OCI-LY1 (cell line): ENCODE measurements around the gene ANKRD42.

Experiments used
- H2AFZ ChIP-seq: fragments of 200-600 bp; sonication (generic), shearing (Covaris generic); 2 replicates; pipeline ENCODE4 v1.6.0; 2014; ENCODE audit warnings: antibody characterized with exemption, mild to moderate bottlenecking, low read length
- H3F3A ChIP-seq: fragments of 200-600 bp; sonication (generic), shearing (Covaris generic); 2 replicates; pipeline ENCODE4 v1.6.0; 2014; ENCODE audit warnings: mild to moderate bottlenecking, antibody characterized with exemption, low read length, moderate library complexity; ENCODE audit not compliant: insufficient read depth
- H3K27ac ChIP-seq: fragments of 200-600 bp; sonication (generic); 2 replicates; pipeline ENCODE4 v1.5.1; 2014; ENCODE audit warnings: low read length, mixed run types, mild to moderate bottlenecking, low read depth; ENCODE audit not compliant: poor library complexity, severe bottlenecking
- H3K27me3 ChIP-seq: fragments of 200-600 bp; sonication (generic); 2 replicates; pipeline ENCODE4 v1.6.0; 2014; ENCODE audit warnings: antibody characterized with exemption, mild to moderate bottlenecking, low read length, moderate library complexity; ENCODE audit not compliant: insufficient read depth
- H3K36me3 ChIP-seq: fragments of 200-600 bp; sonication (generic); 2 replicates; pipeline ENCODE4 v1.6.1; 2014; ENCODE audit warnings: mild to moderate bottlenecking, antibody characterized with exemption, low read length, moderate library complexity, mixed read lengths; ENCODE audit not compliant: insufficient read depth
- H3K4me1 ChIP-seq: fragments of 200-600 bp; sonication (generic); 2 replicates; pipeline ENCODE4 v1.5.1; 2014; ENCODE audit warnings: mild to moderate bottlenecking, low read length, moderate library complexity; ENCODE audit not compliant: insufficient read depth, severe bottlenecking
- H3K4me2 ChIP-seq: fragments of 200-600 bp; sonication (generic), shearing (Covaris generic); 2 replicates; pipeline ENCODE4 v1.6.1; 2014; ENCODE audit warnings: low read length
- H3K4me3 ChIP-seq: fragments of 200-600 bp; sonication (generic); 2 replicates; pipeline ENCODE4 v1.5.1; 2014; ENCODE audit warnings: low read length, low read depth, mild to moderate bottlenecking, mixed read lengths; ENCODE audit not compliant: poor library complexity, severe bottlenecking
- H3K79me2 ChIP-seq: fragments of 200-600 bp; shearing (Covaris generic); 2 replicates; pipeline ENCODE4 v1.6.1; 2016; ENCODE audit warnings: mixed run types, low read length, mixed read lengths; ENCODE audit not compliant: insufficient read depth
- H3K9ac ChIP-seq: fragments of 200-600 bp; sonication (generic), shearing (Covaris generic); 2 replicates; pipeline ENCODE4 v1.6.1; 2014; ENCODE audit warnings: mild to moderate bottlenecking, low read length, mixed read lengths
- H3K9me2 ChIP-seq: fragments of 200-600 bp; sonication (generic), shearing (Covaris generic); 2 replicates; pipeline ENCODE4 v1.6.1; 2014; ENCODE audit warnings: low read depth, mild to moderate bottlenecking, low read length, mixed read lengths
- H3K9me3 ChIP-seq: fragments of 200-600 bp; shearing (Covaris generic); 2 replicates; pipeline ENCODE4 v1.6.1; 2014; ENCODE audit warnings: low read length, mixed read lengths
- H4K20me1 ChIP-seq: fragments of 200-600 bp; sonication (generic), shearing (Covaris generic); 2 replicates; pipeline ENCODE4 v1.6.0; 2016; ENCODE audit warnings: mild to moderate bottlenecking, low read length; ENCODE audit not compliant: insufficient read depth
- CTCF ChIP-seq: fragments of 200-600 bp; sonication (generic), shearing (Covaris generic); IDR thresholded peaks from 2 replicates; pipeline ENCODE4 v1.5.1; 2017; ENCODE audit warnings: mild to moderate bottlenecking, antibody characterized with exemption, low read length, moderate library complexity, mixed read lengths
- EZH2 ChIP-seq: fragments of 200-600 bp; sonication (generic), shearing (Covaris generic); IDR thresholded peaks from 2 replicates; pipeline ENCODE4 v1.8.0; 2017; ENCODE audit warnings: borderline replicate concordance, mixed run types, mild to moderate bottlenecking, antibody characterized with exemption, low read length, moderate library complexity, mixed read lengths

The ANKRD42 gene

GRCh38 chr11:83191986-83192385 lies 1.5 kb upstream of the ANKRD42 start:
- TF ChIP-seq EZH2 (no peak), CTCF (no peak)
- no peaks in the 10 kb centered on the region for H4K20me1 ChIP-seq
- no peak overlapping the region for H3K9ac ChIP-seq
- no peak overlapping the region for H3K27ac ChIP-seq
- peaks cover 11% of the 10 kb centered on the region for H3K79me2 ChIP-seq
- H3K4me1 ChIP-seq: peaks cover 27% of the 10 kb centered on the region
- H3K9me3 ChIP-seq: no peaks in the 10 kb centered on the region
- H3K36me3 ChIP-seq: peaks cover 14% of the 10 kb centered on the region
- peak overlapping the region; percentile 82; the same call in 1 of the 2 replicates for H3K4me2 ChIP-seq
- H3K27me3 ChIP-seq: no peaks in the 10 kb centered on the region
- H3K9me2 ChIP-seq: no peaks in the 10 kb centered on the region
- H3F3A ChIP-seq: 0 out of 2 replicates have a peak, but pooled peaks cover 13% of the 10 kb centered on the region
- no peak overlapping the region for H2AFZ ChIP-seq
- peak overlapping the region; percentile 77 for H3K4me3 ChIP-seq

GRCh38 chr11:83192606-83193245 lies 786 bp upstream of the ANKRD42 start:
- TF ChIP-seq CTCF (no peak), EZH2 (no peak)

GRCh38 chr11:83194281-83195142 lies 1.0 kb downstream of the ANKRD42 start:
- TF ChIP-seq CTCF (no peak), EZH2 (no peak)
- no peaks in the 10 kb centered on the region for H3K9me2 ChIP-seq
- peaks cover 27% of the 10 kb centered on the region for H3K4me1 ChIP-seq
- no peaks in the 10 kb centered on the region for H4K20me1 ChIP-seq
- no peaks in the 10 kb centered on the region for H3K9me3 ChIP-seq
- H2AFZ ChIP-seq: peak overlapping the region; percentile 27
- peak overlapping the region; percentile 70 for H3K9ac ChIP-seq
- H3F3A ChIP-seq: no peaks in the 10 kb centered on the region
- H3K27me3 ChIP-seq: no peaks in the 10 kb centered on the region
- H3K4me2 ChIP-seq: peak overlapping the region; percentile 82
- peaks cover 6% of the 10 kb centered on the region; the same call in 1 of the 2 replicates for H3K36me3 ChIP-seq
- peak overlapping the region; percentile 77 for H3K4me3 ChIP-seq
- H3K27ac ChIP-seq: no peak overlapping the region
- H3K79me2 ChIP-seq: peaks cover 11% of the 10 kb centered on the region

More at GRCh38 chr11:83192606-83193245, 786 bp upstream of the ANKRD42 start:
- 0 out of 2 replicates have a peak overlapping the region, but pooled peaks have one; percentile 10 for H2AFZ ChIP-seq
- peaks cover 11% of the 10 kb centered on the region for H3K79me2 ChIP-seq
- peaks cover 6% of the 10 kb centered on the region; the same call in 1 of the 2 replicates for H3K36me3 ChIP-seq
- 0 out of 2 replicates have a peak, but pooled peaks cover 11% of the 10 kb centered on the region for H3F3A ChIP-seq
- no peaks in the 10 kb centered on the region for H4K20me1 ChIP-seq
- H3K4me2 ChIP-seq: peak overlapping the region; percentile 82
- peaks cover 27% of the 10 kb centered on the region for H3K4me1 ChIP-seq
- peak overlapping the region; percentile 70 for H3K9ac ChIP-seq
- no peak overlapping the region for H3K27ac ChIP-seq
- H3K4me3 ChIP-seq: peak overlapping the region; percentile 77
- no peaks in the 10 kb centered on the region for H3K9me2 ChIP-seq
- no peaks in the 10 kb centered on the region for H3K27me3 ChIP-seq
- no peaks in the 10 kb centered on the region for H3K9me3 ChIP-seq
